HepG2 (cell line): Measurements from ENCODE around the gene KRTAP10-9. TPM values are rescaled to one million over a fixed set of nuclear protein-coding genes. Genes with fewer than 3 reads are reported as not detected.

Experiments
- BHLHE40 ChIP-seq: IDR thresholded peaks from 2 replicates; pipeline ENCODE4 v1.6.1; 2011; ENCODE audit warnings: low read length, improper control_type of control experiment
- CBX1 ChIP-seq: IDR thresholded peaks from one replicate; pipeline ENCODE4 v1.6.1; 2016; ENCODE audit warnings: antibody characterized with exemption, low read depth
- CENPT ChIP-seq: sonication (generic); formaldehyde crosslinking; IDR thresholded peaks from 2 replicates; pipeline ENCODE4 v1.8.0; 2022; ENCODE audit warnings: low read depth, mild to moderate bottlenecking, moderate library complexity, missing genetic modification reagents
- ELF1 ChIP-seq: sonication (generic); formaldehyde crosslinking; IDR thresholded peaks from 2 replicates; pipeline ENCODE4 v1.4.0; 2020; ENCODE audit warnings: missing genetic modification reagents
- GFI1 ChIP-seq: sonication (generic); formaldehyde crosslinking; IDR thresholded peaks from 2 replicates; pipeline ENCODE4 v1.5.0; 2020; ENCODE audit warnings: missing genetic modification reagents, mild to moderate bottlenecking, borderline replicate concordance
- GRHL1 ChIP-seq: sonication (generic); formaldehyde crosslinking; conservative IDR thresholded peaks from 2 replicates; pipeline ENCODE4 v1.8.0; 2022; ENCODE audit warnings: missing genetic modification reagents
- JUND ChIP-seq: sonication (generic); formaldehyde crosslinking; IDR thresholded peaks from 2 replicates; pipeline ENCODE4 v1.8.0; 2022; ENCODE audit warnings: mild to moderate bottlenecking, missing genetic modification reagents
- MAFK ChIP-seq, 2 experiments: IDR thresholded peaks in 1 of 2; conservative IDR thresholded peaks in 1 of 2; 2 replicates each; pipeline ENCODE4 v1.6.1; 2011; ENCODE audit warnings: improper control_type of control experiment in 2 of 2, low read length in 2 of 2
- MED1 ChIP-seq: sonication (generic); formaldehyde crosslinking; IDR thresholded peaks from 2 replicates; pipeline ENCODE4 v1.4.0; 2020; ENCODE audit warnings: missing genetic modification reagents
- NKX3-1 ChIP-seq: sonication (generic); formaldehyde crosslinking; IDR thresholded peaks from 2 replicates; pipeline ENCODE4 v1.5.0; 2020; ENCODE audit warnings: missing genetic modification reagents
- NRL ChIP-seq: sonication (generic); formaldehyde crosslinking; IDR thresholded peaks from 2 replicates; pipeline ENCODE4 v1.5.0; 2020; ENCODE audit warnings: missing genetic modification reagents, mild to moderate bottlenecking, moderate library complexity, borderline replicate concordance
- RCOR2 ChIP-seq: IDR thresholded peaks from 2 replicates; pipeline ENCODE4 v1.6.1; 2016; ENCODE audit warnings: missing biosample characterization, missing genetic modification reagents
- REL ChIP-seq: sonication (generic); formaldehyde crosslinking; conservative IDR thresholded peaks from 2 replicates; pipeline ENCODE4 v1.8.0; 2022; ENCODE audit warnings: mild to moderate bottlenecking, missing genetic modification reagents, moderate library complexity
- ZNF225 ChIP-seq: sonication (generic); formaldehyde crosslinking; IDR thresholded peaks from 2 replicates; pipeline ENCODE4 v1.4.0; 2020; ENCODE audit warnings: mild to moderate bottlenecking, missing genetic modification reagents
- ZNF552 ChIP-seq: sonication (generic); formaldehyde crosslinking; IDR thresholded peaks from 2 replicates; pipeline ENCODE4 v1.9.0; 2022; ENCODE audit warnings: missing genetic modification reagents, mild to moderate bottlenecking, borderline replicate concordance
- ZSCAN9 ChIP-seq: IDR thresholded peaks from 2 replicates; pipeline ENCODE4 v1.6.1; 2016; ENCODE audit warnings: borderline replicate concordance
- polyA plus RNA-seq, 8 experiments: library from polyadenylated mRNA; depleted of rRNA in 3 of 8; stranded (reverse) in 7 of 8; unstranded in 1 of 8; fragments of >200 nt; fragmentation: Illumina TruSeq in 4 of 8; extraction: Trizol in 4 of 8; gene quantifications; 2 replicates each; pipeline versions ENCODE4 v1.2.1 to v1.2.3, GENCODE V29; 2011 to 2016; ENCODE audit warnings: low read depth in 4 of 8, missing spikeins in 1 of 8, mixed read lengths in 1 of 8; ENCODE audit not compliant: insufficient read depth in 1 of 8
- total RNA-seq, 5 experiments: library from RNA; depleted of rRNA; stranded (reverse); fragments of >200 nt; fragmentation: Illumina TruSeq; extraction: Trizol; gene quantifications; 2 replicates each; pipeline ENCODE4 v1.2.3, GENCODE V29; 2016; ENCODE audit warnings: low read depth in 1 of 5
- TF ChIP-seq, protein P1 (sequence below): fragments of 450-650 bp; IDR thresholded peaks from 2 replicates; pipeline ENCODE4 v1.6.1; 2016
- TF ChIP-seq, protein P2 (sequence below): sonication (generic); formaldehyde crosslinking; IDR thresholded peaks from 2 replicates; pipeline ENCODE4 v1.4.0; 2020; ENCODE audit warnings: missing genetic modification reagents, mild to moderate bottlenecking, borderline replicate concordance
- TF ChIP-seq, protein P3 (sequence below): sonication (generic); formaldehyde crosslinking; IDR thresholded peaks from 2 replicates; pipeline ENCODE4 v1.4.0; 2020; ENCODE audit warnings: mild to moderate bottlenecking, low read depth, missing genetic modification reagents
- TF ChIP-seq, protein P4 (sequence below): sonication (generic); formaldehyde crosslinking; IDR thresholded peaks from 2 replicates; pipeline ENCODE4 v1.8.1; 2022; ENCODE audit warnings: low read depth, mild to moderate bottlenecking, missing genetic modification reagents
- TF ChIP-seq, protein P5 (sequence below): sonication (generic); formaldehyde crosslinking; IDR thresholded peaks from 2 replicates; pipeline ENCODE4 v1.4.0; 2020; ENCODE audit warnings: missing genetic modification reagents

The KRTAP10-9 gene
- total and polyA plus RNA-seq, 2 of the 13 experiments (the other 11 are each of a cell fraction or from before 2014, with no cell fraction given): not detected

- TF ChIP-seq ZSCAN9 (CRISPR knock-in tag) (peak; percentile 68; the same call in 1 of the 2 replicates), CBX1 (no peak), ZNF225 (CRISPR knock-in tag) (no peak), BHLHE40 (peak; percentile 40; the same call in 1 of the 2 replicates), GFI1 (CRISPR knock-in tag) (no peak), JUND (CRISPR knock-in tag) (peak; percentile 75; the same call in 1 of the 2 replicates), ZNF552 (CRISPR knock-in tag) (no peak), MED1 (CRISPR knock-in tag) (peak; percentile 96), NKX3-1 (CRISPR knock-in tag) (0 out of 2 replicates have a peak, but pooled peaks have one; percentile 39), REL (CRISPR knock-in tag) (0 out of 2 replicates have a peak, but pooled peaks have one; percentile 39), MAFK (conservative IDR thresholded peaks at IDR 0.05 in 1 of 2, IDR thresholded peaks at IDR 0.05 in 1 of 2; ENCODE audit: low read length in 2 of 2) (no peak), CENPT (no peak), ELF1 (CRISPR knock-in tag) (no peak), RCOR2 (CRISPR knock-in tag) (0 out of 2 replicates have a peak, but pooled peaks have one; percentile 62), NRL (CRISPR knock-in tag) (peak; percentile 84; the same call in 1 of the 2 replicates), GRHL1 (no peak)
- TF ChIP-seq, protein P1, sequence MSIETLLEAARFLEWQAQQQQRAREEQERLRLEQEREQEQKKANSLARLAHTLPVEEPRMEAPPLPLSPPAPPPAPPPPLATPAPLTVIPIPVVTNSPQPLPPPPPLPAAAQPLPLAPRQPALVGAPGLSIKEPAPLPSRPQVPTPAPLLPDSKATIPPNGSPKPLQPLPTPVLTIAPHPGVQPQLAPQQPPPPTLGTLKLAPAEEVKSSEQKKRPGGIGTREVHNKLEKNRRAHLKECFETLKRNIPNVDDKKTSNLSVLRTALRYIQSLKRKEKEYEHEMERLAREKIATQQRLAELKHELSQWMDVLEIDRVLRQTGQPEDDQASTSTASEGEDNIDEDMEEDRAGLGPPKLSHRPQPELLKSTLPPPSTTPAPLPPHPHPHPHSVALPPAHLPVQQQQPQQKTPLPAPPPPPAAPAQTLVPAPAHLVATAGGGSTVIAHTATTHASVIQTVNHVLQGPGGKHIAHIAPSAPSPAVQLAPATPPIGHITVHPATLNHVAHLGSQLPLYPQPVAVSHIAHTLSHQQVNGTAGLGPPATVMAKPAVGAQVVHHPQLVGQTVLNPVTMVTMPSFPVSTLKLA: peak; percentile 20; the same call in 1 of the 2 replicates
- TF ChIP-seq, protein P2, sequence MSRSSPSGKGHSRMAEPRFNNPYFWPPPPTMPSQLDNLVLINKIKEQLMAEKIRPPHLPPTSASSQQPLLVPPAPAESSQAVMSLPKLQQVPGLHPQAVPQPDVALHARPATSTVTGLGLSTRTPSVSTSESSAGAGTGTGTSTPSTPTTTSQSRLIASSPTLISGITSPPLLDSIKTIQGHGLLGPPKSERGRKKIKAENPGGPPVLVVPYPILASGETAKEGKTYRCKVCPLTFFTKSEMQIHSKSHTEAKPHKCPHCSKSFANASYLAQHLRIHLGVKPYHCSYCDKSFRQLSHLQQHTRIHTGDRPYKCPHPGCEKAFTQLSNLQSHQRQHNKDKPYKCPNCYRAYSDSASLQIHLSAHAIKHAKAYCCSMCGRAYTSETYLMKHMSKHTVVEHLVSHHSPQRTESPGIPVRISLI: peak; percentile 50; the same call in 1 of the 2 replicates
- TF ChIP-seq, protein P3, sequence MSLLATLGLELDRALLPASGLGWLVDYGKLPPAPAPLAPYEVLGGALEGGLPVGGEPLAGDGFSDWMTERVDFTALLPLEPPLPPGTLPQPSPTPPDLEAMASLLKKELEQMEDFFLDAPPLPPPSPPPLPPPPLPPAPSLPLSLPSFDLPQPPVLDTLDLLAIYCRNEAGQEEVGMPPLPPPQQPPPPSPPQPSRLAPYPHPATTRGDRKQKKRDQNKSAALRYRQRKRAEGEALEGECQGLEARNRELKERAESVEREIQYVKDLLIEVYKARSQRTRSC (CRISPR knock-in tag): no peak
- TF ChIP-seq, protein P4, sequence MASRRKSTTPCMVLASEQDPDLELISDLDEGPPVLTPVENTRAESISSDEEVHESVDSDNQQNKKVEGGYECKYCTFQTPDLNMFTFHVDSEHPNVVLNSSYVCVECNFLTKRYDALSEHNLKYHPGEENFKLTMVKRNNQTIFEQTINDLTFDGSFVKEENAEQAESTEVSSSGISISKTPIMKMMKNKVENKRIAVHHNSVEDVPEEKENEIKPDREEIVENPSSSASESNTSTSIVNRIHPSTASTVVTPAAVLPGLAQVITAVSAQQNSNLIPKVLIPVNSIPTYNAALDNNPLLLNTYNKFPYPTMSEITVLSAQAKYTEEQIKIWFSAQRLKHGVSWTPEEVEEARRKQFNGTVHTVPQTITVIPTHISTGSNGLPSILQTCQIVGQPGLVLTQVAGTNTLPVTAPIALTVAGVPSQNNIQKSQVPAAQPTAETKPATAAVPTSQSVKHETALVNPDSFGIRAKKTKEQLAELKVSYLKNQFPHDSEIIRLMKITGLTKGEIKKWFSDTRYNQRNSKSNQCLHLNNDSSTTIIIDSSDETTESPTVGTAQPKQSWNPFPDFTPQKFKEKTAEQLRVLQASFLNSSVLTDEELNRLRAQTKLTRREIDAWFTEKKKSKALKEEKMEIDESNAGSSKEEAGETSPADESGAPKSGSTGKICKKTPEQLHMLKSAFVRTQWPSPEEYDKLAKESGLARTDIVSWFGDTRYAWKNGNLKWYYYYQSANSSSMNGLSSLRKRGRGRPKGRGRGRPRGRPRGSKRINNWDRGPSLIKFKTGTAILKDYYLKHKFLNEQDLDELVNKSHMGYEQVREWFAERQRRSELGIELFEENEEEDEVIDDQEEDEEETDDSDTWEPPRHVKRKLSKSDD: 0 out of 2 replicates have a peak, but pooled peaks have one; percentile 68
- TF ChIP-seq, protein P5, sequence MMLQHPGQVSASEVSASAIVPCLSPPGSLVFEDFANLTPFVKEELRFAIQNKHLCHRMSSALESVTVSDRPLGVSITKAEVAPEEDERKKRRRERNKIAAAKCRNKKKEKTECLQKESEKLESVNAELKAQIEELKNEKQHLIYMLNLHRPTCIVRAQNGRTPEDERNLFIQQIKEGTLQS (CRISPR knock-in tag): no peak
Measured at GRCh38 chr21:44593598-44594405, 33.1 kb upstream of the KRTAP10-9 start (continued).
